Activated CD8-positive, alpha-beta memory T cell treated with anti-CD3 and anti-CD28 coated beads for 1 hour (primary cell): Measurements from ENCODE around the gene SDHAF4.
"Not testable (repeated sequence)": the region's sequence is repeated elsewhere in the genome, so short reads cannot be mapped to it uniquely, and the experiment has no call there.

Source experiments
- DNase-seq, 2 donors: peaks; one replicate each; pipeline ENCODE4 v3.0.0-alpha.2; 2020; ENCODE audit warnings: low read depth in 1 of 2; ENCODE audit errors: extremely low read depth in 1 of 2

SDHAF4 gene

GRCh38 chr6:70592391-70593117, 25.8 kb downstream of the SDHAF4 start:
- no peak for DNase-seq

GRCh38 chr6:70593118-70593486, 26.4 kb downstream of the SDHAF4 start:
- no peak for DNase-seq

- DNase-seq = no peak
These were observed 32.5 kb downstream of the SDHAF4 start for GRCh38 chr6:70599187-70599586.

- no peak for DNase-seq
These were observed 34.3 kb downstream of the SDHAF4 start for GRCh38 chr6:70601014-70601413.

- DNase-seq = no peak
These were observed 37.5 kb downstream of the SDHAF4 start for GRCh38 chr6:70604254-70604653.

GRCh38 chr6:70607371-70607770, 40.6 kb downstream of the SDHAF4 start:
- DNase-seq = not testable (repeated sequence)

GRCh38 chr6:70609181-70609580, 42.5 kb downstream of the SDHAF4 start:
- not testable (repeated sequence) for DNase-seq

GRCh38 chr6:70616728-70617260, 50.1 kb downstream of the SDHAF4 start:
- DNase-seq = no peak

GRCh38 chr6:70620746-70621145, 54.0 kb downstream of the SDHAF4 start:
- DNase-seq = no peak

- no peak for DNase-seq
These were observed 55.7 kb downstream of the SDHAF4 start for GRCh38 chr6:70622461-70622860.

- no peak for DNase-seq
These were observed 58.7 kb downstream of the SDHAF4 start for GRCh38 chr6:70625436-70625835.

- no peak for DNase-seq
These were observed 60.9 kb downstream of the SDHAF4 start for GRCh38 chr6:70627500-70628254.

GRCh38 chr6:70629929-70630328, 63.2 kb downstream of the SDHAF4 start:
- DNase-seq = no peak

GRCh38 chr6:70633870-70634269, 67.1 kb downstream of the SDHAF4 start:
- no peak for DNase-seq

GRCh38 chr6:70636596-70636995, 69.9 kb downstream of the SDHAF4 start:
- DNase-seq = no peak

- DNase-seq = no peak
These were observed 71.7 kb downstream of the SDHAF4 start for GRCh38 chr6:70638468-70638867.
